ENCODE results near the gene PSMC6.
"Not testable (repeated sequence)": the region's sequence is repeated elsewhere in the genome, so short reads cannot be mapped to it uniquely, and the experiment has no call there.

Gene PSMC6

GRCh38 chr14:52711666-52712065, 4.7 kb downstream of the PSMC6 start:
- DNase-seq (ENCODE audit: extremely low spot score, insufficient read length, low read depth) (no peak), FAIRE-seq (no peak)

DNA sequence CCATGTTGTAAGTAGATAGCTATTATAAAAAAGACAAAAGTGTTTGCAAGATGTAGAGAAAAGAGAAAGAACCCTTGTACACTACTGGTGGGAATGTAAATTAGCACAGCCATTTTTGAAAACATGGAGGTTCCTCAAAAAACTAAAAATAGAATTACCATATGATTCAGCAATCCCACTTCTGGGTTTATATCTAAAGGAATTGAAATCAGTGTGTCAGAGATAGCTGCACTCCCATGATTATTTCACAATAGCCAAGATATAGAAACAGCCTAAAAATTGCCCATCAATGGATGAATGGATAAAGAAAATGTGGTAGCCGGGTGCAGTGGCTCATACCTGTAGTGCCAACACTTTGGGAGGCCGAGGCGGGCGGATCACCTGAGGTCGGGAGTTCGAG, 9.2 kb downstream of the PSMC6 start:
- DNase-seq (ENCODE audit: extremely low spot score, insufficient read length, low read depth) (no peak), FAIRE-seq (no peak)

DNA sequence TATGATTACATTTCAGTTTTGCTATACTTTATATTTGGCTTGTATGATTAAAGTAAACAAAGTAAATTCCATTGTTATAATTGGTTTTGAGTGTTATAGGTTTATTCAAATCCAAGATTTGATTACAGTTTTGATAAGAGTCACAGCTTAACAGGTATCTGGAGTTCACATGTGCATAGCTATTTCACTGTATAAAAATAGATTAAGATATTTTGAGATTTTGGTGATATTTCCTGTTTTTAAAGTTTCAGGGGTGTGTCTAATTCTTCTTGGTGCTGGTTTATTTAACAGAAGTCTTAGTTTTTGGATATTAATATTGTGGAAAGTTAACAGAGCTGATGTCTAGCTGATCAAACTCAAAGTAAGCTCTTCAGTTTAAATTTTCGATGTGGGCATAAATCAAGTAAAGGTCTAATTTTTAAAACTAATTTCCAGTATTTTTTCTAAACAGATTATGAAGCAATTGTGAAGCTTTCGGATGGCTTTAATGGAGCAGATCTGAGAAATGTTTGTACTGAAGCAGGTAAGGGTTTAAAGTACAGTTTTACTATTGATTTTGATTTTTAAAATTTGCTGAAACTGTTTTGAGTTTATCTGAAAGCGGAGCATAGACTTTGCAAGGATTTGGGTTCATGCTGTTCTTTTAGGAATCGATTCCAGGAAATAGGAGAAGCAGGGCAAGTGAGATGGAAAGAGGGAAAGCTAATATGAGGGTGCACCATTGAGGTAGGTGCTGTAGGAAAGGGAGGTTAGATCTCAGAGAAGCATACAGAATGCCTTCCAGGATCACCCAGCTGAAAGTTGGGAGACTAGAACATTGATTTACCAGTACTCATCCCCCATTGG, 16.7 kb downstream of the PSMC6 start:
- FAIRE-seq (no peak), DNase-seq (ENCODE audit: extremely low spot score, insufficient read length, low read depth) (no peak)

DNA sequence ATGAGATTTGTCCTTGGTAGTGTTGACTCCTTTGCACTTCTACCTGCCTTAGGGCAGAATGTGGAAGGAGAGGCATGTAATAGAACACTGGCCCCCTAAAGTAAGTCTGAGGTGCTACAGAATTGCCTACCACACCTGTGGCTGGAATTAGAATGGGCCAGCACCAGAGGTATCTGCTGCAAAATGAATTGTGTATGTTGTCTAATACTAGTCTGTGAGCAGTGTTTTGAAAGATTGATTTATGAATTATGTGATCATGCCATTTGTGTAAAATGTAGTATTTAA, 17.3 kb downstream of the PSMC6 start:
- DNase-seq (ENCODE audit: extremely low spot score, insufficient read length, low read depth) = no peak
- no peak for FAIRE-seq

GRCh38 chr14:52727509-52727908, 20.5 kb downstream of the PSMC6 start:
- FAIRE-seq; DNase-seq (ENCODE audit: extremely low spot score, insufficient read length, low read depth): not testable (repeated sequence)

DNA sequence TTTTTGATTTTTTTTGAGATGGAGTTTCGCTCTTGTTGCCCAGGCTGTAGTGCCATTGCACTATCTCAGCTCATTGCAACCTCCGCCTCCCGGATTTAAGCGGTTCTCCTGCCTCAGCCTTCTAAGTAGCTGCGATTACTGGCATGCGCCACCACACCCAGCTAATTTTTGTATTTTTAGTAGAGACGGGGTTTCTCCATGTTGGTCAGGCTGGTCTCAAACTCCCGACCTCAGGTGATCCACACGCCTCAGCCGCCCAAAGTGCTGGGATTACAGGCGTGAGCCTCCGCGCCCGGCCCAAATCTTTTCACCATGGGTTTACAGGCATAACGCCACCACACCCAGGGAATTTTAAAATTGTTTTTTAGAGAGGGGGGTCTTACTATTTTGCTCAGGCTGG, 22.0 kb downstream of the PSMC6 start:
- FAIRE-seq; DNase-seq (ENCODE audit: extremely low spot score, insufficient read length, low read depth): not testable (repeated sequence)

- FAIRE-seq (no peak), DNase-seq (ENCODE audit: extremely low spot score, insufficient read length, low read depth) (no peak)
Observed at GRCh38 chr14:52729585-52729924, 22.6 kb downstream of the PSMC6 start.

- peak; percentile 72 for DNase-seq (ENCODE audit: extremely low spot score, insufficient read length, low read depth)
- peak; percentile 98 for FAIRE-seq
Observed at GRCh38 chr14:52729925-52730708, 23.1 kb downstream of the PSMC6 start, which contains the start of gene STYX. Gene STYX (plus strand): TSS chr14:52730166. CDS start chr14:52730475, 309 bp downstream.

DNA sequence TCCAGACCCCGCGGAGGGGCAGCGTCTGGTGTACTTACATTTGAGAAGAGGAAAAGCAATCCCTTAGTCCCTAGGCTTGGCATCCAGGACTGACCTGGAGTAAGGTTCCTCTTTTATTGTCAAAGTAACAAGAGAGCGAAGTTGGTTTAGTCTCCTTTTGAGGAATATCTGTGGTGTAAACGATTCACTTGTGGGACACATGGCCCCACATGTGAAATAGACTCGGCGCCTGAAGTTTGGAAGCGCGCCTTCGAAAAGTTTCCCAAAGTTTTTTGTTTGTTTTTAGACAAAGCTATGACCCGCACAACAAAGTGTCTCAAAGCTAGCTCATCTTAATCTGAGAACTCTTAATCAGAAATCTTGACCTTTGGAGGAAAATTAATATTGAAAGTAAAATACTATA, 23.7 kb downstream of the PSMC6 start:
- FAIRE-seq (no peak), DNase-seq (ENCODE audit: extremely low spot score, insufficient read length, low read depth) (no peak)

DNA sequence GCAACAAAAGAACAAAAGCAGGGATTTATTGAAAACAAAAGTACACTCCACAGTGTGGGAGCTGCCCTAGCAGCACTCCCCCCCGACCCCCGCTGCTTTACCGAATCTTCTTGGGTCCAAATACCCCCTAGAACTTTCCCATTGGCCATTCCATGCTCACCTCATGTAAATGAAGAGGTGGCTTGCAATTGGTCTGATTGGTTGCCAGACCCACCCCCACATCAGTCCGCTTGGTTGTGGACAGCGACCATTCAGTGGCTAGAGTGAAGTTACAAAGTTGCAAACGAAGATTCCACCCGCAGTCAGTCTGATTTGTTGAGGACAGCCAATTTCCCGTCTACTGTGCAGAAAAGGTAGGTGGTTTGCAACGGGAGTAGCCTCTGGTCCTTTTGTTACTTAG, 26.8 kb downstream of the PSMC6 start:
- DNase-seq (ENCODE audit: extremely low spot score, insufficient read length, low read depth) (no peak), FAIRE-seq (no peak)

DNA sequence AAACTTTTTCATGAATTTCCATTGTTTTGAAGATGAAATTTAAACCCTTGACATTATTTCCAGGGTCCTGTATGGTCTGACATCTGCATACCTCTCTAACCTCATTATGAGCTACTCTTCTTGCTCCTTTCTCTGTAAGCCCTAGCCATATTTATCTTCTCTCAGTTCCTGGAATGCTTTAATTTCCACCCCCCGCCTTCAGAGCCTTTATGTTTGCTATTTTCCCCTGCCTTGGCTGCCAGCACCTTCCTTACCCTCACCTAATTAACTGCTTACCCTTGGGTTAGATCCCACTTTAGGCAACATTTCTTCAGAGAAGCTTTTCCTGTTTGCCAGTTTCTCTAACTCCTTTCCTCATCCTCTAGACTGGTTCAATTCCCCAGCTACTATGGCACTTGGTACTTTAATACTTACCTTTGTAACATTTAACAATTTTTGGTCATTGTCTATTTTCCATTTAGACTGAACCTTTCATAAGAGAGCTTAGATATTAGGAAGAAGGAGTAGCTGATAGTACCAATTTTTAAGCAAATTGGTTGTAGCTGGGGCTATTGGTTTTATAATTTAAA, 29.0 kb downstream of the PSMC6 start:
- no peak for DNase-seq (ENCODE audit: extremely low spot score, insufficient read length, low read depth)
- peak; percentile 15 for FAIRE-seq

- no peak for DNase-seq (ENCODE audit: extremely low spot score, insufficient read length, low read depth)
- FAIRE-seq = no peak
Observed at GRCh38 chr14:52738409-52738808, 31.4 kb downstream of the PSMC6 start.

DNA sequence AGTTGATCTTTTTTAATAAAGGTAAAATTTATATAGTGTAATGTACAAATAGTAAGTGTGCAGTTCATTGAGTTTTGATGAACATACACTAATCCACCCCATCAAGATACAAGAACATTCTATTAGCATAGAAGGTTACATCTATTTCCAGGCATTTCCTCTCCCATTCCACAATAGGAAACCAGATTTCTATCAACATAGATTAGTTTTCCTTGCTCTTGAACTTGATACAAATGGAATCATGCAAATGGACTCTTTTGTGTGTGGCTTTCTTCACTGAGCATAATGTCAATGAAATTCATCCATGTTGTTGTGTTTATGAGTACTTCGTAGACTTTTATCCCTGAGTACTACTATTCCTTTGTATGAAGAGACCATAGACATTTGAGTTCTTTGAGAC, 33.8 kb downstream of the PSMC6 start:
- FAIRE-seq (no peak), DNase-seq (ENCODE audit: extremely low spot score, insufficient read length, low read depth) (no peak)

DNA sequence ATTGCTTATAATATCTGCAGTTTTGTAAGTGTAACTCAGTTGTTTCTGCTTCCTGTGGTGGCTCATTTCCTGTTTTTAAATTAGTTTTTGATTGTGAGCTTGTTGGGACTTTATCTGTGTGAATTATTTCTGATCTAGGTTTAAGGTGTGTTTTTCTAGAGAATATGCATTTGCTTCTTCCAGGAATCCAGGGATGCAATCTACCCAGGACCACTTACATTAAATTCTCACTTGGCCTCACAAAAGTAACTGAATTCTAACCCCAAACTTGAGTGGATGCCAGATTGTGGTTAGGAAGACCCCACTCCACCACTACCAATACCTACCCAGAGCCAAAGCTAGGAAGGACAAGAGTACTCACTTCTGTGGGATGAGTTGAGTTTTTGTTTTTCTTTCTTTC, 34.9 kb downstream of the PSMC6 start:
- FAIRE-seq (peak; percentile 75), DNase-seq (ENCODE audit: extremely low spot score, insufficient read length, low read depth) (no peak)

DNA sequence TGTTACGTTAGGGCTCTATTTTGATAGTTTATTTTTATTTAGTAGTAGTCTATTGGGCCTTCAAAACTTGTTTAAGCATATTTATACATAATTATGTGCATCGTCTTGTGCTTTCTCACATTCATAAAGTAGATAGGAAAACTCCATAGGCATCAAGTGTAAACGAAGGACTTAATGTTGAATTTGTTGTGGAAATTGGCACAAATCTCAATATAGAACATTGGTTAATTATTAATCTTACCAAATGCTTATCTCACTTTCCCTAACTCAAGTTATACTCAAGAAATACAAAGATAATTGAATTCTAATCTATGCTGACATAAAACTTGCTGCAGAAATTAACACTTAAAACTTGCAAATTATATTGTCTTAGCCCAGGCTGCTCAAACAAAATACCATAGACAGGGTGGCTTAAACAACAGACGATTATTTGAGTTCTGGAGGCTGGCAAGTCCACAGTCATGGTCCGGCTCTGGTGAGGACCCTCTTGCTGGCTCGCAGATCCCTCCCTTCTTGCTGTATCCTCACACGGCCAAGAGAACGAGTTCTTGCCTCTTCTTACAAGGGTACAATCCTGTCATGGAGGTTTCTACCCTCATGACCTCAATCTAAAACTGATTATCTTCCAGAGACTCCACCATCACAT, 41.8 kb downstream of the PSMC6 start:
- FAIRE-seq (no peak), DNase-seq (ENCODE audit: extremely low spot score, insufficient read length, low read depth) (no peak)

GRCh38 chr14:52755607-52756316, 48.8 kb downstream of the PSMC6 start:
- FAIRE-seq (no peak), DNase-seq (ENCODE audit: extremely low spot score, insufficient read length, low read depth) (no peak)

- FAIRE-seq (no peak), DNase-seq (ENCODE audit: extremely low spot score, insufficient read length, low read depth) (no peak)
Observed at GRCh38 chr14:52759145-52759544, 52.1 kb downstream of the PSMC6 start.

DNA sequence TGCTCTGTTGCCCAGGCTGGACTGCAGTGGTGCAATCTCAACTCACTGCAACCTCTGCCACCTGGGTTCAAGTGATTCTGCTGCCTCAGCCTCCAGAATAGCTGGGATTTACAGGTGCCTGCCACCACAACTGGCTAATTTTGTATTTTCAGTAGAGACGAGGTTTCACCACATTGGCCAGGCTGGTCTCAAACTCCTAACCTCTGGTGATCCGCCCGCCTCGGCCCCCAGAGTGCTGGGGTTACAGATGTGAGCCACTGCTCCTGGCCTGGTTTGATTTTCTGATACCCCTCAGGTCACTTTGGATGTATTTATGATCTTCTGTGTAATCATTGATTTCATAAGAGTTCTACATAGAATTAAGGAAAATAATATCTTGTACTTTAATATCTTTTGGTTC, 55.9 kb downstream of the PSMC6 start:
- DNase-seq (ENCODE audit: extremely low spot score, insufficient read length, low read depth); FAIRE-seq: not testable (repeated sequence)

DNA sequence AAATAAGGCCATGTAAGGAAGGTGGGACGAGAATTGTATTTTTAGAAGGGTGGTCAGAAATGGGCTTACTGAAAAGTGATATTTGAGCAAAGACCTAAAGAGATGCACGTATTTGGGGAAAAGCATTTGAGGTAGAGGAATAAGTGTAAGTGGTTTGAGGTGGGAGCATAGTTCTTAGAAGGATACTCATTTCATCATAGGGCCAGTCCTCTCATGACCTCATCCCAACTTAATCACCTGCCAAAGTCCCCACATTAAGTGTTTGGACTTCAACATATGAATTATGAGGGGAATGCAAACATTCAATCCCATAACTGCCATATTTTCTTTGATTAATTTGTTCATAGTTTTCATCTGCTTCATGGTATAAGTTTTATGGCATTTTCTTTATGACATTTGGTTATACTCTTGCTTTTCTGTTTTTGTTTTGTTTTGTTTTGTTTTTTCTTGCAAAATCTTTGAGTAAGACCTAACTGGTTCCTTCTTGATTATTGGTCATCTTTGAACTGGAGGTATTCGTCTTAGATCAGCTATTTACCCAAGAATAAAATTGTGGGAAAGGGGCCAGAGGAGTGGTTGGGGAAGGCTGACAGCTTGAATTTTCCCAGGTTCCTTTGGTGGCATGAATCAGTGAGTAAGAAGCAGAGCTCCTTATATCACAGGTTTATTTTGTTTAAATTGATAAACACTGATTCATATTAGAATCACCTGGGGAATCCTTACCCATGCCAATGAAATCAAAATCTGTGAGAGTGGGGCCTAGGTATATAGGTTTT, 60.2 kb downstream of the PSMC6 start:
- no peak for DNase-seq (ENCODE audit: extremely low spot score, insufficient read length, low read depth)
- peak; percentile 36 for FAIRE-seq

All from GM18507 (cell line).